OCI-LY1 (cell line): ENCODE data around the gene USH2A.

ENCODE experiments used
- H2AFZ ChIP-seq: fragments of 200-600 bp; sonication (generic), shearing (Covaris generic); 2 replicates; pipeline ENCODE4 v1.6.0; 2014; ENCODE audit warnings: antibody characterized with exemption, mild to moderate bottlenecking, low read length
- H3F3A ChIP-seq: fragments of 200-600 bp; sonication (generic), shearing (Covaris generic); 2 replicates; pipeline ENCODE4 v1.6.0; 2014; ENCODE audit warnings: mild to moderate bottlenecking, antibody characterized with exemption, low read length, moderate library complexity; ENCODE audit not compliant: insufficient read depth
- H3K27ac ChIP-seq: fragments of 200-600 bp; sonication (generic); 2 replicates; pipeline ENCODE4 v1.5.1; 2014; ENCODE audit warnings: low read length, mixed run types, mild to moderate bottlenecking, low read depth; ENCODE audit not compliant: poor library complexity, severe bottlenecking
- H3K27me3 ChIP-seq: fragments of 200-600 bp; sonication (generic); 2 replicates; pipeline ENCODE4 v1.6.0; 2014; ENCODE audit warnings: antibody characterized with exemption, mild to moderate bottlenecking, low read length, moderate library complexity; ENCODE audit not compliant: insufficient read depth
- H3K36me3 ChIP-seq: fragments of 200-600 bp; sonication (generic); 2 replicates; pipeline ENCODE4 v1.6.1; 2014; ENCODE audit warnings: mild to moderate bottlenecking, antibody characterized with exemption, low read length, moderate library complexity, mixed read lengths; ENCODE audit not compliant: insufficient read depth
- H3K4me1 ChIP-seq: fragments of 200-600 bp; sonication (generic); 2 replicates; pipeline ENCODE4 v1.5.1; 2014; ENCODE audit warnings: mild to moderate bottlenecking, low read length, moderate library complexity; ENCODE audit not compliant: insufficient read depth, severe bottlenecking
- H3K4me2 ChIP-seq: fragments of 200-600 bp; sonication (generic), shearing (Covaris generic); 2 replicates; pipeline ENCODE4 v1.6.1; 2014; ENCODE audit warnings: low read length
- H3K4me3 ChIP-seq: fragments of 200-600 bp; sonication (generic); 2 replicates; pipeline ENCODE4 v1.5.1; 2014; ENCODE audit warnings: low read length, low read depth, mild to moderate bottlenecking, mixed read lengths; ENCODE audit not compliant: poor library complexity, severe bottlenecking
- H3K79me2 ChIP-seq: fragments of 200-600 bp; shearing (Covaris generic); 2 replicates; pipeline ENCODE4 v1.6.1; 2016; ENCODE audit warnings: mixed run types, low read length, mixed read lengths; ENCODE audit not compliant: insufficient read depth
- H3K9ac ChIP-seq: fragments of 200-600 bp; sonication (generic), shearing (Covaris generic); 2 replicates; pipeline ENCODE4 v1.6.1; 2014; ENCODE audit warnings: mild to moderate bottlenecking, low read length, mixed read lengths
- H3K9me2 ChIP-seq: fragments of 200-600 bp; sonication (generic), shearing (Covaris generic); 2 replicates; pipeline ENCODE4 v1.6.1; 2014; ENCODE audit warnings: low read depth, mild to moderate bottlenecking, low read length, mixed read lengths
- H3K9me3 ChIP-seq: fragments of 200-600 bp; shearing (Covaris generic); 2 replicates; pipeline ENCODE4 v1.6.1; 2014; ENCODE audit warnings: low read length, mixed read lengths
- H4K20me1 ChIP-seq: fragments of 200-600 bp; sonication (generic), shearing (Covaris generic); 2 replicates; pipeline ENCODE4 v1.6.0; 2016; ENCODE audit warnings: mild to moderate bottlenecking, low read length; ENCODE audit not compliant: insufficient read depth
- EZH2 ChIP-seq: fragments of 200-600 bp; sonication (generic), shearing (Covaris generic); IDR thresholded peaks from 2 replicates; pipeline ENCODE4 v1.8.0; 2017; ENCODE audit warnings: borderline replicate concordance, mixed run types, mild to moderate bottlenecking, antibody characterized with exemption, low read length, moderate library complexity, mixed read lengths
- TF ChIP-seq, protein P1 (sequence below): fragments of 200-600 bp; sonication (generic), shearing (Covaris generic); IDR thresholded peaks from 2 replicates; pipeline ENCODE4 v1.5.1; 2017; ENCODE audit warnings: mild to moderate bottlenecking, antibody characterized with exemption, low read length, moderate library complexity, mixed read lengths

USH2A gene

DNA sequence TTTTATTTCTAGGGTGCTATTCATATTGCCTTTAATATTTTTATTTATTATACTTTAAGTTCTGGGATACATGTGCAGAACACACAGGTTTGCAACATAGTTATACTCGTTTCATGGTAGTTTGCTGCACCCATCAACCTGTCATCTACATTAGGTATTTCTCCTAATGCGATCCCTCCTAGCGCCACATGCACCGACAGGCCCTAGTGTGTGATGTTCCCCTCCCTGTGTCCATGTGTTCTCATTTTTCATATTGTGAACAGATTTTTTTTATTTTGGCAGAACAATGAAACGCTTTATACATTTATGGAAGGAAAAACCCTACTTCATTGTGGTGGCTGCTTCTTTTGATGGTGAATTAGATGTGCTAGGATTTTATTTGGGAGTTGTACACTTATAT, 14.4 kb upstream of the USH2A start:
- Histone ChIP-seq H4K20me1 (no peaks in the 10 kb centered on the region), H3K36me3 (no peaks in the 10 kb centered on the region), H3K27ac (no peak overlapping the region), H3K9me2 (no peaks in the 10 kb centered on the region), H3K4me1 (no peaks in the 10 kb centered on the region), H3K79me2 (no peaks in the 10 kb centered on the region), H2AFZ (no peak overlapping the region), H3K4me2 (no peak overlapping the region), H3K27me3 (no peaks in the 10 kb centered on the region), H3K9ac (no peak overlapping the region), H3F3A (no peaks in the 10 kb centered on the region), H3K4me3 (no peak overlapping the region), H3K9me3 (no peaks in the 10 kb centered on the region)
- TF ChIP-seq EZH2 = no peak
- TF ChIP-seq, protein P1, sequence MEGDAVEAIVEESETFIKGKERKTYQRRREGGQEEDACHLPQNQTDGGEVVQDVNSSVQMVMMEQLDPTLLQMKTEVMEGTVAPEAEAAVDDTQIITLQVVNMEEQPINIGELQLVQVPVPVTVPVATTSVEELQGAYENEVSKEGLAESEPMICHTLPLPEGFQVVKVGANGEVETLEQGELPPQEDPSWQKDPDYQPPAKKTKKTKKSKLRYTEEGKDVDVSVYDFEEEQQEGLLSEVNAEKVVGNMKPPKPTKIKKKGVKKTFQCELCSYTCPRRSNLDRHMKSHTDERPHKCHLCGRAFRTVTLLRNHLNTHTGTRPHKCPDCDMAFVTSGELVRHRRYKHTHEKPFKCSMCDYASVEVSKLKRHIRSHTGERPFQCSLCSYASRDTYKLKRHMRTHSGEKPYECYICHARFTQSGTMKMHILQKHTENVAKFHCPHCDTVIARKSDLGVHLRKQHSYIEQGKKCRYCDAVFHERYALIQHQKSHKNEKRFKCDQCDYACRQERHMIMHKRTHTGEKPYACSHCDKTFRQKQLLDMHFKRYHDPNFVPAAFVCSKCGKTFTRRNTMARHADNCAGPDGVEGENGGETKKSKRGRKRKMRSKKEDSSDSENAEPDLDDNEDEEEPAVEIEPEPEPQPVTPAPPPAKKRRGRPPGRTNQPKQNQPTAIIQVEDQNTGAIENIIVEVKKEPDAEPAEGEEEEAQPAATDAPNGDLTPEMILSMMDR = no peak

DNA sequence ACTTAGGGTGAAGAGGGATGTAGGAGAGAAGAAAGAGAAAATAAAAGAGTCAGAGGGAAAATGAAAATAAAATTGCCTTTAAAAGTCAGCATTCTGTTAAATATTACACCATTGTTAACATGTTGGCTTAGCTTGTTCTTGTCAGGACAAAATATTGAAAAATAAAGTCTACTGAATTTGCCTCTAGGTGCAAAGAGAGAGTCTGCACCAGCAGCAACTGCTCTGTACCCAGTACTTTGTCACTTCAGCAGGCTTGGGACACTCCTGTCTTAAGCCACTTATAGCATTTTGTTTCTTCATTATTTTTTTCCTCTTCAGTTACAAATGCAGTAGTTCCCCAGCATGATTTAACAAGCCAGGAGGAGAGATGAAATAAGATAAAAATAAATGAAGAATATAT, 11.0 kb upstream of the USH2A start:
- H3K9me3 ChIP-seq = no peaks in the 10 kb centered on the region
- no peaks in the 10 kb centered on the region for H3K79me2 ChIP-seq

DNA sequence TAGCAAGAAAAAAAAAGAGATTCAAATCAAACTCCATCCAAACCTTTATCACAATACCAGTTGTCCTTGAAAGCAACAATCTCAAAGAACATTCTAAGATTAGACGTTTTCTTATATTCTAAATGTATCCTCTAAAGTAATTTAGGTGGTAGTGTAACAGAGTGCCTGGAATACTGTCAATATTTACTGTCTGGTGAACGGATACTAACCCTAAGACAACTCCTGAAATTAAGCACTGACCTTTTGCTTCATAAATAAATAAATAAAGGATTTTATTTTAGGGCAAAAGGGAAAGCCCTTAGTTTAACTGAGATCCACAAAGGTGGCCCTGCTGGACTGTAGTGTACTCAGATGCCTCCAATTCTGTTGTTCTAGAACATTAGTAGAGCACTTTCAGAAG, 9.9 kb upstream of the USH2A start:
- Histone ChIP-seq H2AFZ (no peak overlapping the region), H3K79me2 (no peaks in the 10 kb centered on the region), H3K4me1 (no peaks in the 10 kb centered on the region), H3K4me2 (no peak overlapping the region), H3K27me3 (no peaks in the 10 kb centered on the region), H3K36me3 (no peaks in the 10 kb centered on the region), H3K9ac (no peak overlapping the region), H4K20me1 (no peaks in the 10 kb centered on the region), H3K27ac (no peak overlapping the region), H3F3A (no peaks in the 10 kb centered on the region), H3K9me3 (no peaks in the 10 kb centered on the region), H3K9me2 (no peaks in the 10 kb centered on the region), H3K4me3 (no peak overlapping the region)
- TF ChIP-seq, protein P1 = no peak
- no peak for TF ChIP-seq EZH2

More for the DNA sequence above, 11.0 kb upstream of the USH2A start:
- no peak overlapping the region for H3K4me3 ChIP-seq
- no peak overlapping the region for H3K4me2 ChIP-seq
- TF ChIP-seq EZH2 = no peak
- no peak overlapping the region for H2AFZ ChIP-seq
- no peaks in the 10 kb centered on the region for H3K9me2 ChIP-seq
- H3K36me3 ChIP-seq = no peaks in the 10 kb centered on the region
- H3K4me1 ChIP-seq = no peaks in the 10 kb centered on the region
- H3F3A ChIP-seq = no peaks in the 10 kb centered on the region
- H3K9ac ChIP-seq = no peak overlapping the region
- H3K27ac ChIP-seq = no peak overlapping the region
- H3K27me3 ChIP-seq = no peaks in the 10 kb centered on the region
- H4K20me1 ChIP-seq = no peaks in the 10 kb centered on the region

DNA sequence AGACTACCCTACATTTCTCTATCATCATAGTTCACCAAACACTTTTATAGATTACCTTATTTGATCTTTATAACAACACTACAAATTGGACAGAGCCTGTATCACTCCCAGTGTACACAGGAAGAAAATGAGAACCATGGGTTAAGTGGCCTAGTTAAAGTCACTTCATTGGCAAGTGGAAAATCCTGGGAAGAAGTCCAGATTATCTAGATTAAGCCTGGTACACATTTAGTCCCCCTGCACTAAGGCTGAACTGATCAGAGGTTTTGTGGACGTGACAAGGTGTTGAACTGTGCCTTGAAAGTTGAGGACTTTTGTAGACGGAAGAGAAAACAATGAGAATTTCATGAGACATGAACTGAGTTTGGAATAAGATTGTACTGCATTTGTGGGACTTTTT, 7.5 kb upstream of the USH2A start:
- Histone ChIP-seq H3K36me3 (no peaks in the 10 kb centered on the region), H3K4me1 (no peaks in the 10 kb centered on the region), H3K9me3 (no peaks in the 10 kb centered on the region), H3K9me2 (no peaks in the 10 kb centered on the region), H3F3A (no peaks in the 10 kb centered on the region), H3K4me2 (no peak overlapping the region), H3K79me2 (no peaks in the 10 kb centered on the region), H3K9ac (no peak overlapping the region), H3K27ac (no peak overlapping the region), H4K20me1 (no peaks in the 10 kb centered on the region), H3K27me3 (no peaks in the 10 kb centered on the region), H3K4me3 (no peak overlapping the region), H2AFZ (no peak overlapping the region)
- TF ChIP-seq EZH2 = no peak
